Stomach (tissue), 4 donors: ENCODE results near the gene PTPRT.

Experiments used
- POLR2A ChIP-seq, 4 donors: fragments of 450-650 bp; IDR thresholded peaks; one replicate each; pipeline ENCODE4 v1.6.1; 2016; ENCODE audit warnings: antibody characterized with exemption in 4 of 4, control low read depth in 2 of 4, mild to moderate bottlenecking in 1 of 4, moderate library complexity in 1 of 4
- POLR2AphosphoS5 ChIP-seq, 3 donors: sonication (generic); formaldehyde crosslinking; IDR thresholded peaks; one replicate each; pipeline ENCODE4 v1.6.1; 2016; ENCODE audit warnings: antibody characterized with exemption in 3 of 3
- TF ChIP-seq, protein P1 (sequence below), 7 experiments: fragments of 450-650 bp in 4 of 7; fragments of 200-600 bp in 3 of 7; sonication (generic) in 3 of 7; IDR thresholded peaks; one replicate each; pipeline ENCODE4 v1.5.1; 2016 to 2019; ENCODE audit warnings: antibody characterized with exemption in 7 of 7, control low read depth in 2 of 7, mild to moderate bottlenecking in 1 of 7

DNA sequence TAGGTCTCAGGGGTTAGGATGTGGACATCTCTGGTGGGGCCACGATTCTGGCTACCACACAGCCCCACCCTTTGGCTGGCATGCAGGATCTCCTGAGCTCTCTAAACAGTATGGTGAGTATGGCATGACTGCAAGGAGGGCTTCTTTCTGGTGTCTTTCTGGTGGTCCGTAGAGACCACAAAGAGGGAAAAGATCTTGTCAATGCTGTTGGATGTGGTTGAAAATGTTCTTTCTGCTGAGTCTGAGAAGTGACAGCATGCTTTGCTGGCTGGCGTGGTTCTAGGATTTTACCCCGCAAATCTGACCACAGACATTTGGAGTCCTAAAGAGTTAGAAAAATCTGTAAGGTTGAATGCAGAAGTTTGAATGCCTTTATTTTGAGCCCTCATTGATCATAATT is 1096.7 kb downstream of the PTPRT start:
- TF ChIP-seq, protein P1, sequence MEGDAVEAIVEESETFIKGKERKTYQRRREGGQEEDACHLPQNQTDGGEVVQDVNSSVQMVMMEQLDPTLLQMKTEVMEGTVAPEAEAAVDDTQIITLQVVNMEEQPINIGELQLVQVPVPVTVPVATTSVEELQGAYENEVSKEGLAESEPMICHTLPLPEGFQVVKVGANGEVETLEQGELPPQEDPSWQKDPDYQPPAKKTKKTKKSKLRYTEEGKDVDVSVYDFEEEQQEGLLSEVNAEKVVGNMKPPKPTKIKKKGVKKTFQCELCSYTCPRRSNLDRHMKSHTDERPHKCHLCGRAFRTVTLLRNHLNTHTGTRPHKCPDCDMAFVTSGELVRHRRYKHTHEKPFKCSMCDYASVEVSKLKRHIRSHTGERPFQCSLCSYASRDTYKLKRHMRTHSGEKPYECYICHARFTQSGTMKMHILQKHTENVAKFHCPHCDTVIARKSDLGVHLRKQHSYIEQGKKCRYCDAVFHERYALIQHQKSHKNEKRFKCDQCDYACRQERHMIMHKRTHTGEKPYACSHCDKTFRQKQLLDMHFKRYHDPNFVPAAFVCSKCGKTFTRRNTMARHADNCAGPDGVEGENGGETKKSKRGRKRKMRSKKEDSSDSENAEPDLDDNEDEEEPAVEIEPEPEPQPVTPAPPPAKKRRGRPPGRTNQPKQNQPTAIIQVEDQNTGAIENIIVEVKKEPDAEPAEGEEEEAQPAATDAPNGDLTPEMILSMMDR (IDR thresholded peaks at IDR 0.05), result no peak
- no peak for TF ChIP-seq POLR2A (IDR thresholded peaks at IDR 0.05)
- TF ChIP-seq POLR2AphosphoS5 (IDR thresholded peaks at IDR 0.05), result no peak
